GM23338 (cell line): Measurements from ENCODE around the gene PIK3C2B.

Source experiments
- CREB1 ChIP-seq: fragments of 250-450 bp; sonication (Bioruptor Pico); IDR thresholded peaks from 2 replicates; pipeline ENCODE4 v1.5.0; 2020; ENCODE audit warnings: low read depth, mild to moderate bottlenecking, moderate library complexity
- EZH2 ChIP-seq: fragments of 200-600 bp; sonication (generic); IDR thresholded peaks from one replicate; pipeline ENCODE4 v1.8.0; 2017; ENCODE audit warnings: antibody characterized with exemption, mild to moderate bottlenecking, low read depth; ENCODE audit not compliant: unreplicated experiment
- EZH2phosphoT487 ChIP-seq: fragments of 200-600 bp; sonication (generic); IDR thresholded peaks from one replicate; pipeline ENCODE4 v1.8.1; 2018; ENCODE audit warnings: antibody characterized with exemption; ENCODE audit not compliant: unreplicated experiment
- JUNB ChIP-seq: IDR thresholded peaks from one replicate; pipeline ENCODE4 v1.6.1; 2016; ENCODE audit warnings: antibody characterized with exemption; ENCODE audit not compliant: unreplicated experiment
- POLR2AphosphoS5 ChIP-seq: IDR thresholded peaks from 2 replicates; pipeline ENCODE4 v1.6.1; 2016; ENCODE audit warnings: antibody characterized with exemption, low read depth
- ZNF114 ChIP-seq: fragments of 250-450 bp; sonication (Bioruptor Pico); IDR thresholded peaks from 2 replicates; pipeline ENCODE4 v1.5.0; 2020; ENCODE audit warnings: mild to moderate bottlenecking, moderate library complexity
- TF ChIP-seq, protein P1 (sequence below), 2 experiments: fragments of 200-600 bp in 1 of 2; sonication (generic) in 1 of 2; conservative IDR thresholded peaks; 2 replicates each; pipeline versions ENCODE4 v1.5.1 to v1.6.1; 2016 to 2017; ENCODE audit warnings: antibody characterized with exemption in 2 of 2, low read depth in 2 of 2, mild to moderate bottlenecking in 2 of 2, moderate library complexity in 1 of 2
- TF ChIP-seq, protein P2 (sequence below): IDR thresholded peaks from one replicate; pipeline ENCODE4 v1.6.1; 2018; ENCODE audit warnings: antibody characterized with exemption; ENCODE audit not compliant: unreplicated experiment
- TF ChIP-seq, protein P3 (sequence below): fragments of 250-450 bp; sonication (Bioruptor Pico); IDR thresholded peaks from 2 replicates; pipeline ENCODE4 v1.5.0; 2020; ENCODE audit warnings: mild to moderate bottlenecking, moderate library complexity

DNA sequence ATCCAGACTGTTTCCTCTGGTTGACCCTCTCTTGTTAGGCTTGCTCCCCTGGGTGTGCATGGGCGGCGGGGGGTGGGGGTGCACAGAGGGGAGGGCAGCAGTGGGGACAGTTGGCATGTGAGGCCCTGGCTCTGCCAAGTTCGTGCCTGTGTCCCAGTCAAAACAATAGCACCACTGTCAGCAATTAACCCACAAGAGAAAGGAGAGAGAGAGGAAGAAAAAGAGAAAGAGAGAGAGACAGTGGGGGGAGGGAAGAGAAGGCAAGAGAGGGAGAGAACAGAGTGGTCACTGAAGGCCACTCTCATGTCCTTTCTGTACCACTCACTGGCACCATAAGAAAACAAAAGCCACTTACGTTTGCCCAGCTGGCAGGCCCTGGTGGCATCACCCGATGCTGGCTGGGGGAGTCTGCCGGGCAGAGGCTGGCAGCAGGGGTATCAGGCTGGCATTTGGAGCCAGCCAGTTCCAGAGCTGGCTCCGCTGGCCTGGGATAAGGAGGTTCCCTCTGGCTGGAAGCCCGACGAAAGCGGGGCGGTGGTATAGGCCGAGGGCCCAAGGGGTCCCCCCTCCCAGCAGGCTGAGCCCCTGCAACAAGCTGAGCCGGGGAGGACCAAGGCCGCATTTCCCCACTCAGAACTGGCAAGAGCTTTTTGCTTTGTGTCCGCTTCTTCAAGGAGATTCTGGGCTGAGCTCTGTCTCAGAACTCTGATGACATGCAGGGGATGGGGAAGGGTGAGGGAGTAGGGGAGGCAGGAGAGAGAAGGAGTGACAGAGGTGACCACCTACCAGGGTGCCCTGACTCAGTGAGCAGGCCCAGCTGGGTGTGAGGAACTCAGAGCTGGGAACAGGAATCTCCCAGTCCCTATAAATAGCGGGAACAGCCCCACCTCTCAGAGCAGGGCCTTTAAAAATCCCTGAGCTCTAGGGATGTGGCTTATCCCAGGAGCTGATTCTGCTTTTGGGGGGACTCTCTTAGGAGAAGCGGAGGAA, 27.9 kb downstream of the PIK3C2B start:
- TF ChIP-seq, protein P1, sequence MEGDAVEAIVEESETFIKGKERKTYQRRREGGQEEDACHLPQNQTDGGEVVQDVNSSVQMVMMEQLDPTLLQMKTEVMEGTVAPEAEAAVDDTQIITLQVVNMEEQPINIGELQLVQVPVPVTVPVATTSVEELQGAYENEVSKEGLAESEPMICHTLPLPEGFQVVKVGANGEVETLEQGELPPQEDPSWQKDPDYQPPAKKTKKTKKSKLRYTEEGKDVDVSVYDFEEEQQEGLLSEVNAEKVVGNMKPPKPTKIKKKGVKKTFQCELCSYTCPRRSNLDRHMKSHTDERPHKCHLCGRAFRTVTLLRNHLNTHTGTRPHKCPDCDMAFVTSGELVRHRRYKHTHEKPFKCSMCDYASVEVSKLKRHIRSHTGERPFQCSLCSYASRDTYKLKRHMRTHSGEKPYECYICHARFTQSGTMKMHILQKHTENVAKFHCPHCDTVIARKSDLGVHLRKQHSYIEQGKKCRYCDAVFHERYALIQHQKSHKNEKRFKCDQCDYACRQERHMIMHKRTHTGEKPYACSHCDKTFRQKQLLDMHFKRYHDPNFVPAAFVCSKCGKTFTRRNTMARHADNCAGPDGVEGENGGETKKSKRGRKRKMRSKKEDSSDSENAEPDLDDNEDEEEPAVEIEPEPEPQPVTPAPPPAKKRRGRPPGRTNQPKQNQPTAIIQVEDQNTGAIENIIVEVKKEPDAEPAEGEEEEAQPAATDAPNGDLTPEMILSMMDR (conservative IDR thresholded peaks at IDR 0.05; ENCODE audit: low read depth in 2 of 2): no peak
- TF ChIP-seq, protein P2, sequence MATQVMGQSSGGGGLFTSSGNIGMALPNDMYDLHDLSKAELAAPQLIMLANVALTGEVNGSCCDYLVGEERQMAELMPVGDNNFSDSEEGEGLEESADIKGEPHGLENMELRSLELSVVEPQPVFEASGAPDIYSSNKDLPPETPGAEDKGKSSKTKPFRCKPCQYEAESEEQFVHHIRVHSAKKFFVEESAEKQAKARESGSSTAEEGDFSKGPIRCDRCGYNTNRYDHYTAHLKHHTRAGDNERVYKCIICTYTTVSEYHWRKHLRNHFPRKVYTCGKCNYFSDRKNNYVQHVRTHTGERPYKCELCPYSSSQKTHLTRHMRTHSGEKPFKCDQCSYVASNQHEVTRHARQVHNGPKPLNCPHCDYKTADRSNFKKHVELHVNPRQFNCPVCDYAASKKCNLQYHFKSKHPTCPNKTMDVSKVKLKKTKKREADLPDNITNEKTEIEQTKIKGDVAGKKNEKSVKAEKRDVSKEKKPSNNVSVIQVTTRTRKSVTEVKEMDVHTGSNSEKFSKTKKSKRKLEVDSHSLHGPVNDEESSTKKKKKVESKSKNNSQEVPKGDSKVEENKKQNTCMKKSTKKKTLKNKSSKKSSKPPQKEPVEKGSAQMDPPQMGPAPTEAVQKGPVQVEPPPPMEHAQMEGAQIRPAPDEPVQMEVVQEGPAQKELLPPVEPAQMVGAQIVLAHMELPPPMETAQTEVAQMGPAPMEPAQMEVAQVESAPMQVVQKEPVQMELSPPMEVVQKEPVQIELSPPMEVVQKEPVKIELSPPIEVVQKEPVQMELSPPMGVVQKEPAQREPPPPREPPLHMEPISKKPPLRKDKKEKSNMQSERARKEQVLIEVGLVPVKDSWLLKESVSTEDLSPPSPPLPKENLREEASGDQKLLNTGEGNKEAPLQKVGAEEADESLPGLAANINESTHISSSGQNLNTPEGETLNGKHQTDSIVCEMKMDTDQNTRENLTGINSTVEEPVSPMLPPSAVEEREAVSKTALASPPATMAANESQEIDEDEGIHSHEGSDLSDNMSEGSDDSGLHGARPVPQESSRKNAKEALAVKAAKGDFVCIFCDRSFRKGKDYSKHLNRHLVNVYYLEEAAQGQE: no peak
- no peak for TF ChIP-seq EZH2
- no peak for TF ChIP-seq EZH2phosphoT487
- no peak for TF ChIP-seq CREB1 (CRISPR knock-in tag)
- TF ChIP-seq JUNB: no peak
- TF ChIP-seq ZNF114 (CRISPR knock-in tag): no peak
- no peak for TF ChIP-seq POLR2AphosphoS5
- TF ChIP-seq, protein P3, sequence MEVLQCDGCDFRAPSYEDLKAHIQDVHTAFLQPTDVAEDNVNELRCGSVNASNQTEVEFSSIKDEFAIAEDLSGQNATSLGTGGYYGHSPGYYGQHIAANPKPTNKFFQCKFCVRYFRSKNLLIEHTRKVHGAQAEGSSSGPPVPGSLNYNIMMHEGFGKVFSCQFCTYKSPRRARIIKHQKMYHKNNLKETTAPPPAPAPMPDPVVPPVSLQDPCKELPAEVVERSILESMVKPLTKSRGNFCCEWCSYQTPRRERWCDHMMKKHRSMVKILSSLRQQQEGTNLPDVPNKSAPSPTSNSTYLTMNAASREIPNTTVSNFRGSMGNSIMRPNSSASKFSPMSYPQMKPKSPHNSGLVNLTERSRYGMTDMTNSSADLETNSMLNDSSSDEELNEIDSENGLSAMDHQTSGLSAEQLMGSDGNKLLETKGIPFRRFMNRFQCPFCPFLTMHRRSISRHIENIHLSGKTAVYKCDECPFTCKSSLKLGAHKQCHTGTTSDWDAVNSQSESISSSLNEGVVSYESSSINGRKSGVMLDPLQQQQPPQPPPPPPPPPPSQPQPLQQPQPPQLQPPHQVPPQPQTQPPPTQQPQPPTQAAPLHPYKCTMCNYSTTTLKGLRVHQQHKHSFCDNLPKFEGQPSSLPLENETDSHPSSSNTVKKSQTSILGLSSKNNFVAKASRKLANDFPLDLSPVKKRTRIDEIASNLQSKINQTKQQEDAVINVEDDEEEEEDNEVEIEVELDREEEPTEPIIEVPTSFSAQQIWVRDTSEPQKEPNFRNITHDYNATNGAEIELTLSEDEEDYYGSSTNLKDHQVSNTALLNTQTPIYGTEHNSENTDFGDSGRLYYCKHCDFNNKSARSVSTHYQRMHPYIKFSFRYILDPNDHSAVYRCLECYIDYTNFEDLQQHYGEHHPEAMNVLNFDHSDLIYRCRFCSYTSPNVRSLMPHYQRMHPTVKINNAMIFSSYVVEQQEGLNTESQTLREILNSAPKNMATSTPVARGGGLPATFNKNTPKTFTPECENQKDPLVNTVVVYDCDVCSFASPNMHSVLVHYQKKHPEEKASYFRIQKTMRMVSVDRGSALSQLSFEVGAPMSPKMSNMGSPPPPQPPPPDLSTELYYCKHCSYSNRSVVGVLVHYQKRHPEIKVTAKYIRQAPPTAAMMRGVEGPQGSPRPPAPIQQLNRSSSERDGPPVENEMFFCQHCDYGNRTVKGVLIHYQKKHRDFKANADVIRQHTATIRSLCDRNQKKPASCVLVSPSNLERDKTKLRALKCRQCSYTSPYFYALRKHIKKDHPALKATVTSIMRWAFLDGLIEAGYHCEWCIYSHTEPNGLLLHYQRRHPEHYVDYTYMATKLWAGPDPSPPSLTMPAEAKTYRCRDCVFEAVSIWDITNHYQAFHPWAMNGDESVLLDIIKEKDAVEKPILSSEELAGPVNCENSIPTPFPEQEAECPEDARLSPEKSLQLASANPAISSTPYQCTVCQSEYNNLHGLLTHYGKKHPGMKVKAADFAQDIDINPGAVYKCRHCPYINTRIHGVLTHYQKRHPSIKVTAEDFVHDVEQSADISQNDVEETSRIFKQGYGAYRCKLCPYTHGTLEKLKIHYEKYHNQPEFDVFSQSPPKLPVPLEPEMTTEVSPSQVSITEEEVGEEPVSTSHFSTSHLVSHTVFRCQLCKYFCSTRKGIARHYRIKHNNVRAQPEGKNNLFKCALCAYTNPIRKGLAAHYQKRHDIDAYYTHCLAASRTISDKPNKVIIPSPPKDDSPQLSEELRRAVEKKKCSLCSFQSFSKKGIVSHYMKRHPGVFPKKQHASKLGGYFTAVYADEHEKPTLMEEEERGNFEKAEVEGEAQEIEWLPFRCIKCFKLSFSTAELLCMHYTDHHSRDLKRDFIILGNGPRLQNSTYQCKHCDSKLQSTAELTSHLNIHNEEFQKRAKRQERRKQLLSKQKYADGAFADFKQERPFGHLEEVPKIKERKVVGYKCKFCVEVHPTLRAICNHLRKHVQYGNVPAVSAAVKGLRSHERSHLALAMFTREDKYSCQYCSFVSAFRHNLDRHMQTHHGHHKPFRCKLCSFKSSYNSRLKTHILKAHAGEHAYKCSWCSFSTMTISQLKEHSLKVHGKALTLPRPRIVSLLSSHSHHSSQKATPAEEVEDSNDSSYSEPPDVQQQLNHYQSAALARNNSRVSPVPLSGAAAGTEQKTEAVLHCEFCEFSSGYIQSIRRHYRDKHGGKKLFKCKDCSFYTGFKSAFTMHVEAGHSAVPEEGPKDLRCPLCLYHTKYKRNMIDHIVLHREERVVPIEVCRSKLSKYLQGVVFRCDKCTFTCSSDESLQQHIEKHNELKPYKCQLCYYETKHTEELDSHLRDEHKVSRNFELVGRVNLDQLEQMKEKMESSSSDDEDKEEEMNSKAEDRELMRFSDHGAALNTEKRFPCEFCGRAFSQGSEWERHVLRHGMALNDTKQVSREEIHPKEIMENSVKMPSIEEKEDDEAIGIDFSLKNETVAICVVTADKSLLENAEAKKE: no peak
